NOMO-1 (cell line): ENCODE results near the gene TULP3.

Experiments used
- DNase-seq, 2 experiments: peaks; one replicate each; lab custom pipeline; 2025; ENCODE audit not compliant: unreplicated experiment in 2 of 2; lab: John Stamatoyannopoulos, UW

Gene TULP3

DNA sequence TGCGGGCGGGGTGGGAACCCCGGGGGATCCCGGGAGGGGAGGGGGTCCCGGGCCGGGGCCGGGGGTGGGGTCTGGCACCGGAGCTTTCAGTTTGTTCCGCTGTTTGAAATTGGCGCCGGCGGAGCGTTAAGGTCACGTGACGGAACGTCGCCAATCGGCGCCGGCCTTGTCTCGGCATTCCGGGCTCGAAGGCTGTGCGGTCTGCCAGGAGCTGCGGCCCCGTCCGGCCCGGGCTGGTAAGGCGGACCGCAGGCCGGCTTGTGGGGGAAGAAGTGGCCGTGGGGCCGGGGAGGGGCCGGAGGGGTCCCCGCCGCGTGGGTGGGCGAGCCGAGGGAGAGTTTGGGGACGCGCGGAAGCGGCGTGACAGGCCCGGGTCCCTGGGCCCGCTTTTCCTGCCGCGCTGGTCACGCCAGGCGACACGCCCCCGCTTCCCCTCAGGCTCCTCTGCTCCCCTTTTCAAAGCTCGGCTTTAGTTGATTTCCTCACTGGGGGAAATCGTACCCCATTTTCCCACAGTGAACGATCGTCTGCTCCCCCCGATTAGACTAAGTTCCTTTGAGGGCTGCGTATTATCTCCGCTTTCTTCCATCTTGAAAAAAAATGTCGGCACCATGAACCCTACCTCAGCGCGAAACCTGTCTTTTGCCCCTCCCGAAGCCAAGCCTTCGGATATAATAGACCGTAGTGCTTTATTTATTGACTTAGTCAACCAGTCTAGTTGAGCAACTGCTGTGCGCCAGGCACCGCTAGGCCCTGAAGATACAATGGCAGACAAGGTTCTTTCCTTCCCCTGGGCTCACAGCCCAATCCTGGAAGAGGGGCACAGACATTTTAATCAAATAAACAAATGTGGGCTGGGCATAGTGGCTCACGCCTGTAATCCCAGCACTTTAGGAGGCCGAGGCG lies 13.4 kb upstream of the TULP3 start, which contains the start of the genes FOXM1 and RHNO1:
Gene FOXM1 (minus strand): TSS at position 128 of the 906 bp plus-strand sequence. CDS start 2,696 bp downstream, outside the sequence.
Gene RHNO1 (plus strand): TSS at position 177 of the 906 bp plus-strand sequence. CDS start 8,144 bp downstream, outside the sequence.
- peak; percentile 80 to 84 for DNase-seq

DNA sequence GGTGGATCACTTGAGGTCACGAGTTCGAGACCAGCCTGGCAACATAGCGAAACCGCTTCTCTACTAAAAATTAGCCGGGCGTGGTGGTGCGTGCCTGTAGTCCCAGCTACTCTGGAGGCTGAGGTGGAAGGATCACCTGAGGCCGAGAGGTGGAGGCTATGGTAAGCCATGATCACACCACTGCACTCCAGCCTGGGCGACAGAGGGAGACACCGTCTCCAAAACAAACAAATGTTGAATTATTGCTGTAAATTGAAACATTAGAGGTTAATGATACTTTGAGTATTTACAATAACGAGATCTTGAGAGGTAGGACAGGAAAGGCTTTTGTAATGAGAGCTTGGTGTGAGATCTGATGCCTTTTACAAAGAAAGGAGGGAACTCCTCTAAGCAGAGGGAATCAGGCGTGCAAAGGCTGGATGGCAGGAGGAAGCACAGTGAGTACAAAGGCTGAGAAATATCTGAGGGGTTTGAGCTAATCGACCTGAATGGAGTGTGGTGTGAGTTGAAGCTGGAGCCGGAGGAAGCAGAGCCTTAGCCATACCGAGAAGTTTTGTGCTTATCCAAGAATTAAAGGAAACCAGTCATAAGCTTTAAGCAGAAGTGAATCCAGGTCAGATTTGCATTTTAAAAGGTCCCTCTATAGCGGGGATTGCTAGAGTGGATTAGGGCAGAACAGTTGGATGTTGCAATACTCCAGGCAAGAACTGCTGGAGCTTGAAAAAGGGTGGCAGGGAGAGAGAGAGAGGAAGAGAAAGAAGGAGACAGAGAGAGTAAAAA lies 12.5 kb upstream of the TULP3 start:
- peak; percentile 90 to 93 for DNase-seq

DNA sequence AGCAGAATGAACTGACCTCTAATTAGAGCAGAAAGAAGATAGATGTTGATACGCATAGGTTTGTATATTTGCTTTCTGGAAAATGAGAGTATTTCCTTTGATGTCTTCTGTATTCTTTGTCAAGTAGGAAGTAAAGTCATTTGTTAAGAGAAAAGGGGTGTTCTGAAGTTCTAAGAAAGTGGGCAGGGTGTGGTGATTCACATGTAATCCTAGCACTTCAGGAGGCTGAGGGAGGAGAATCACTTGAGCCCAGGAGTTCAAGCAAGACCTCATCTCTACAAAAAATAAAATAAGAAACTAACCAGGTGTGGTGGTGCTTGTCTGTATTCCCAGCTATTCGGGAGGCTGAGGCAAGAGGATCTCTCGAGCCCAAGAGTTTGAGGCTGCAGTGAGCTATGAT lies 10.8 kb upstream of the TULP3 start:
- DNase-seq: no peak

DNA sequence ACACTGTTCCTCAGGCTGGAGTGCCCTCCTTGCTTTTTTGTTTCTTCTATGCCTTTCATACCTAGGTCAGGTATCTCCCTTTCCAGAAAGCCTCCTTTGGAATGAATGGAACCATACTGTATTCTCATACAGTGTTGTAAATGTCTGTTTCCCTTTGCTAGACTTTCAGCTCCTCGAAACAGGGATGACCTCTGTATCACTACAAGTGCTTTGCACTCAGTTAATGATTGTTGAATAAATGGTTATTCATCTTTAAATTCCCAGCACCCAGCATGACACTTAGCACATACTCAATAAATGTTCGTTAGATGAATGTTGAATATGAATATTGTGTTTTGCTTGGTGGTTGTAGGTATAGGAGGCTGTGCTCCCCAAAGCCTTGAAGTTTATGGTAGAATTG lies 5.9 kb upstream of the TULP3 start:
- DNase-seq: no peak

DNA sequence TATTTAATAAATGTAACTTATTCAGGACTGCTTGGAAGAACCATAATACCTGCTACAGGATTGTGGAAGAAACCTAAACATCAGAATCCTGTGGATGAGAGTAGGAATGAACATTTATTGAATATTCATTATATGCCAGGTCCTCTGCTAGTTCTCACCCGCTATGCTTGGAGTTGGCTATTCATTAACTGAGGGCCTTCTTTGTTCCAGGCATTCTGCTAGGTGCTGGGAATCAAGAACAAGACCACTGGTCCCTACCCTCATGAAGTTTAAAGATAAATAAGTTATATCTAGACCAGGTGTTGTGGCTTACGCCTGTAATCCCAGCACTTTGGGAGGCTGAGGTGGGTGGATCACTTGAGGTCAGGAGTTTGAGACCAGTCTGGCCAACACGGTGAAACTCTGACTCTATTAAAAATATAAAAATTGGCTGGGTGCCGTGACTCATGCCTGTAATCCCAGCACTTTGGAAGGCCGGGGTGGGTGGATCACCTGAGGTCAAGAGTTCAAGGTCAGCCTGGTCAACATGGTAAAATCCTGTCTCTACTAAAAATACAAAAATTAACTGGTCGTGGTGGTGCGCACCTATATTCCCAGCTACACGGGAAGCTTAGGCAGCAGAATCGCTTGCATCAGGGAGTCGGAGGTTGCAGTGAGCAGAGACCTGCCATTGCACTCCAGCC lies 3.8 kb upstream of the TULP3 start:
- no peak for DNase-seq

DNA sequence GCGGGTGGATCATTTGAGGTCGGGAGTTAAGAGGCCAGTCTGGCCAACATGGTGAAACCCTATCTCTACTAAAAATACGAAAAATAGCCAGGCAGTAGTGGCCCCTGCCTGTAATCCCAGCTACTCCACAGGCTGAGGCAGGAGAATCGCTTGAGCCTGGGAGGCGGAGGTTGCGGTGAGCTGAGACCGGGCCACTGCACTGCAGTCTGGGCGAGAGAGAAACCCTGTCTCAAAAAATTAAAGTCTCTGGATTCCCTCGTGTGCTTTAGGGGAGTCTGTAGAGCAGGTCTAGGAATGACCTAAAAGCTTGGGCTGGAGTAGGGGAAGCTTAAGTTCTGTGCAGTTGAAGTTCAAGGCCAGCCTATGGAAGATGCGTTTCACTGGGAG lies 697 bp upstream of the TULP3 start:
- DNase-seq: no peak

DNA sequence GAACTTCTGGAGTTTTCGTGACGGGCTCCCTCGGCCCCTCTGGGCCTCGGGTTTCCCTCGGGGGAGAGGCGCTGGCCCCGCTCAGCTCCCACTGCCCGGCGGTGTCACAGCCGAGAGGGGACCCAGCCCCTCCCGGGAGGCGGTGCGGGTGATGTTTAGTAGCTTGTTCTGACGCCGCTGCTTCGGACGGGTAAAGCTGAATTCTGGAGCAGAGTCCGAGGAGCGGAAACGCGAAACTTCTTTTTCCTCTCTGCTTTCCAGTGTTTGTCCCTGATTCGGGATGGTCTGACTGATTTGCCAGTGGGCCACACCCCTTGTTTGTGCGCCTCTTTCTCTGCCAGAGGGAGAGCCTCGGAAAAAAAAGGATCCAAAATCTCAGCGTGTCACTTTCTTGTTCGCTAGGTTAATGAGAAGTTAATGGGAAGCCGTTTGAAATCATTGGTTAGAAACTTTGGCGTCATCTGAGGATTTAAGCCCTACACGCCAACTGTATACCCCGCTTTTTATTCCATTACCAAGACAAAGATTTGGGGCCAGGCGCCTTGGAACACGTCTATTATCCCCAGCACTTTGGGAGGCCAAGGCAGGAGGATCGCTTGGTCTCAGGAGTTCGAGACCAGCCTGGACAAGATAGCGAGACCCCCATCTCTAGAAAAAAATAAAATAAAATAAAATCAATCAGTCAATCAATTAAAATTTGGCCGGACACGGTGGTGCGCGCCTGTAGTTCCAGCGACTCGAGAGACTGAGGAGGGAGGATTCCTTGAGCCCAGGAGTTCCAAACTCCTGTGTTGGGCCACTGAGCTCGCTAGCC lies 756 bp downstream of the TULP3 start:
- no peak for DNase-seq

DNA sequence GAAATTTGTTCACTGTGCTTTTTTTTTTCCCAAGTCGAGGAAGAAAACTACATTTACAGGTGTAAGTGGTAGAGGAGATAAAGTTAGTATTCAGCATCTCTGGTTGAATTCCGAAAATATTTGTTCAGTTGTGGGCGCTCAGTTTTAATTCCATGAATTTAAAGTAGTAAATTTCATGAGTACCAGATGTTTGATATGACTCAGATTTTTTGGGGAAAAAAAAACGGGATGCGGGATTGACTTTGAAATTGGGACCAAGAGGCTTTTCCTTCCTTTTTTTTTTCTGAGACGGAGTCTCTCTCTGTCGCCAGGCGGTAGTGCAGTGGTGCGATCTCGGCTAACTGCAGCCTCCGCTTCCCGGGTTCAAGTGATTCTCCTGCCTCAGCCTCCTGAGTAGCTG lies 1.6 kb downstream of the TULP3 start:
- no peak for DNase-seq

DNA sequence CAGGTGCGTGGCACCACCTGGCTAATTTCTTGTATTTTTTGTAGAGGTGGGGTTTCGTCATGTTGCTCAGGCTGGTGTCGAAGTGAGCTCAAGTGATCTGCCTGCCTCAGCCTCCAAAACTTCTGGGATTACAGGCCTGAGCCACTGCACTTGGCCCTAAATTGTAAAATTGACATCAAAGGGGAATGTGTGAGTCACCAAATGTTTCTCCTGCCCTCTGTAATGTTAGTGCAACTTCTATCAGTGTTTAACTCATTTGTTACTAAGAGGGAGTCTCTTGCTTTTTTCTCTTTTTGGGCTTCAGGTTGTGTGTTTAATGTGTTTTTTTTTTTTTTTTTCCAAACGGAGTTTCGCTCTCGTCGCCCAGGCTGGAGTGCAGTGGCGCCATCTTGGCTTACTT lies 2.3 kb downstream of the TULP3 start:
- DNase-seq: no peak

DNA sequence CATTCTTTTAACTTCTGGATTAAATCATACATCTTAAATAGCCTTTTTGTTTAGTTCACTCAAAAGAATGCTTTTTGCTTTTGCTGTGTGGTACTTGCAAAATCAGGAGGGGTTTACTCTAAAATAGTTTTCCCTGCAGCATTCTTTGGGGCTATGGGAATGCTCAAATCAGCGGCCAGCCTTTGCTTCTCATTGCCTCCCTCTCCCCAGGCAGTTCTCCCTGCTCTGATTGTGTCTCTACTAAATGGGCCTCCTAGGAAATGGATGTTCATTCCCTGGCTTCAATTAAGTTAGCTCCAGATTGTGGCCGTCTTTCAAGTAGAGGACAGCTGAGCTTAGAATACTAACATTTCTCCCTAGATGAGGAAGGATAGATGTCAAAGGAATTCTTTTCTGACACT lies 4.4 kb downstream of the TULP3 start:
- DNase-seq: no peak

DNA sequence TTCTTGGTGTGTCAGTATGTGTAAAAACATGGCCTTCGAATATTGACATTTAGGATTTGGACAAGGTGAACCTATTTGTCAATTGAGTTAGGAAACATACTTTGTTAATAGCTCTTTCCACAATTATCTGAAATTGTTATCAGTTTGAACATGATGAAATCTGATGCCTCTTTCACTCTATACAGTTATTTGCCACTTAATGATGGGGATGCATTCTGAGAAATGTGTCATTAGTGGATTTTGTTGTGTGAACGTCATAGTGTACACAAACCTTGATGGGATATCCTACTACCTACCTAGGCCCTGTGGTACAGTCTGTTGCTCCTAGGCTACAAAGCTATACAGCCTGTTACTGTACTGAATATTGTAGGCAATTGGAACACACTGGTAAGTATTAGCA lies 4.8 kb downstream of the TULP3 start:
- DNase-seq: no peak

DNA sequence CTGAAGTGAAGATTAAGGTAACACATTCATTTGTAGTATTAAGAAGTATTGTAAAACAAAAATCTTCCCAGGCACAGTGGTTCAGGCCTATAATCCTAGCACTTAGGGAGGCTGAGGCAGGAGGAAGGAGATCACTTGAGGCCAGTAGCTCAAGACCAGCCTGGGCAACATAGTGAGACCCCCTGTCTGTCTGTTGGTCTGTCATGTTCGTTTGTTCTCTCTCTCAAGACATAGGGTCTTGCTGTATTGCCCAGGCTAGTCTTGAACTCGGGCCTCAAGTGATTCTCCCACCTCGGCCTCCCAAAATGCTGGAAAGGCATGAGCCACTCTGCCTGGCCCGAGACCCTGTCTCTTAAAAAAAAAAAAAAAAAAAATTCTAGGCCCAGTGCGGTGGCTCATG lies 6.7 kb downstream of the TULP3 start:
- DNase-seq: no peak

DNA sequence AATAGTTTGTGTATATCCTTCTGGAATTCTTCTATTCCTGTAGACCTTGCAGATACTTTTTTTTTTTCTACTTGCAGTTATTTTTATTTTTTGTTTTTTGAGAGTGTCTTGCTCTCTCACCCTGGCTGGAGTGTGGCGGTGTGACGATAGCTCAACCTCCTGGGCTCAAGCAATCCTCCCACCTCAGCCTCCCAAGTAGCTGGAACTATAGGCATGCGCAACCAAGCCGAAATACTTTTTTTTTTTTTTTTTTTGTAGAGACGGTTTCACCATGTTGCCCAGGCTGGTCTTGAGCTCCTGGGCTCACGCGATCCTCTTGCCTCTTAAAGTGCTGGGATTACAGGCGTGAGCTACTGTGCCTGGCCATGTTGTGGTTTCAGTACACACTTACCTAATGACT lies 10.0 kb downstream of the TULP3 start:
- DNase-seq: no peak

DNA sequence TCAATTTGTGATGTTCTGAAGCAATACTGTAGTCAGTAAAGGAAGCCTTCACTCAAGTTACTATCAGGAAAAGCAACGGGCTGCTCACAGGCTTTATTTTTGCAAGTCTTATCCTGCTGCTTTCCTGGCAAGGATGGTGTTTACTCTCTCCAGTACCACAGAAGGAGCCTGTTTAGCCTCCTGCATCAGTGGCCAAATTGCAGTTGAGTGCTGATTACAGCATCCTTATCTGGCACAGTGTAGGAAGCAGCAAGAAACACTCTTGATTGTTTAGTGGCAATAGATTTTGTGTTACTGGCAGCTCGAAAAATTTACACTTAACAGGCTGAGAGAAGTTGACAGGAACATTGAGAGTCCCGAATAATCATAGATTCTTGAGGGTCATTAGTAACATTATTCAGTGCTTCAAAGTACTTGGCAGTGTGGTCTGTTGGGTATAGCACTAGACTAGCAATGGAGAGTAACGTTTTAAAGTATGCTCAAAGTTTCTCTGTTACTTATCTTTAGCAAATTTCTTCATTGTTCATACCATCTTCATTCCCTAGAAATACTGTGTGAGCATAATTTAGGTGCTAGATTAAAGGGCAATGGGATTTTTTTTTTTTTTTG lies 11.7 kb downstream of the TULP3 start:
- no peak for DNase-seq

DNA sequence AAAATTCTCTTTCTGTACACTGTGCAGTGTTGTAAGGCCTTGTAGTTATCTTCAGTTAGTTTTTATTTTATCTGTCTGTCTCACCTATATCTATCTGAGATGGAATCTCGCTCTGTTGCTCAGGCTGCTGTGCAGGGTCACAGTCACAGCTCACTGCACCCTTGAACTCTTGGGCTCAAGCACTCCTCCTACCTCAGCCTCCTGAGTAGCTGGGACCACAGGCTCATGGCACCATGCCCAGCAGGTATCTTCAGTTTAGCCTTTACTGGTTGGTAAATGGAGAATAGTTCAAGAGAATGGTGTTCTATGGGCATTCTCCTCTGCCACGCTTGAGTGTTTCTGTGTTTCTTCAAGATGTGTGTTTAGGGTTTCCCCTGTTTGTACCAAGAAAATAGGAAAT lies 13.6 kb downstream of the TULP3 start:
- DNase-seq: no peak

DNA sequence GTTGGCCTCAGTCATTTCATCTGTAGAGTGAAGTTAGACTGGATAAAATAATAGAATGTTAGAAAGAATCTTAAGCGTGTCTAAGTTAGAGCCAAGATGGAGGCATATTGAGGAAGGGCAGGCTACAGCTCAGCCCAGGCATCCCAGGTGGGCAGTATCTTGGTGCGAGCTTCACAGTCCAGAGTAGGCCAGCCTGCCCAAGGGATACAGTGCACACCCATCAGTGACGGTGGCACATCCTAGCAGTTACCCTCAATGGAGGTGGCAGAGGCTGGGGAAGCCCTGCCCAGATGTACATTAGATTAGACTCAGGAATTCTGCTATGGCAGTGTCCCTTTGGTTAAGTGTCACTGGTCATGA lies 21.5 kb downstream of the TULP3 start:
- DNase-seq: no peak

DNA sequence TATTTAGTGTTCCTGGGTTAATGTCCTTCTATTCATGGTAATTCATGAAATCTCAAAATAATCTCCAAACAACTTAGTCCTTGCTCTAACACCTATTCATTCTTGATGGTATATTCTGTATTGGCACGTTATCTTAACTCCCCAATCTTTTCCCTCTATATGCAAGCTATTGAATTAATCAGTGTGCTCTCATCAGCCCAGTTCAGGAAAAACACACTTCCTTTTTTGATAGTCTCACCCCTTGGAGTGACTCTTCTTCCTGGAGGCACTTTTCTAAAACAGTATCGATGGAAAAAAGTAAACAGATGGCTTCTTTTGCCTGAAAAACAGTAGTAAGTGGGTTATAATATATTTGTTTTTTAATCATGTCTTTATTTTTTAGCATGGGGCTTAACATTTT lies 28.6 kb downstream of the TULP3 start:
- no peak for DNase-seq

DNA sequence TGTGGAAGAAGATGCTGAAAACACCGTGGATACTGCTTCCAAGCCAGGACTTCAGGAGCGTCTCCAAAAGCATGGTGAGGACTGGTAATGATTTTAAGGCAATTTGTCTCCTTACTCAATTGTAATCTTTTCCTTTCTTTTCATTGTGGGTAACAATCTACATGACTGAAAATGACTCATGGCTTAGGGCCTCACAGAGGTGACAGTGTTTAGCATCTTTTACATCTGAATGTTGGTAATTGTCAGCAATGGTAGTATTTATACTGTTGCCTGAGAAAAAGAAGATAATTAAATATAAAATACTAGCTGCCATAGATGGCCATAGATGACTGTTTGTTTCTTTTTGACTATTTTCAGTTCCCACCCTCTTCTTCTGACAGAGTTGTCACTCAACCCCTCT lies 31.6 kb downstream of the TULP3 start:
- DNase-seq: no peak

DNA sequence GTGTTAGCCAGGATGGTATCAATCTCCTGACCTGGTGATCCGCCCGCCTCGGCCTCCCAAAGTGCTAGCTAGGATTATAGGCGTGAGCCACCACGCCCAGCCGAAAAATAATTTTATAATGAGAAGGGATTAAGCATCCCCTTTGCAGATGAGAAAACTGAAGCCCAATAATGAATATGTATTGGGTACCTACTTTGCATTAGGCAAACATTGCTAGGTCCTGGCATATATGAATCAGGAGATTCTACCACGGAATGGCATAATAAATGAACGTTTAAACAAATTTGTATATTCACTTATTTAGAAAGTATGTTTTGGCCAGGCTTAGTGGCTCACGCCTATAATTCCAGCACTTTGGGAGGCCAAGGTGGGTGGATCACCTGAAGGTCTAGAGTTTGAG lies 32.4 kb downstream of the TULP3 start:
- no peak for DNase-seq

DNA sequence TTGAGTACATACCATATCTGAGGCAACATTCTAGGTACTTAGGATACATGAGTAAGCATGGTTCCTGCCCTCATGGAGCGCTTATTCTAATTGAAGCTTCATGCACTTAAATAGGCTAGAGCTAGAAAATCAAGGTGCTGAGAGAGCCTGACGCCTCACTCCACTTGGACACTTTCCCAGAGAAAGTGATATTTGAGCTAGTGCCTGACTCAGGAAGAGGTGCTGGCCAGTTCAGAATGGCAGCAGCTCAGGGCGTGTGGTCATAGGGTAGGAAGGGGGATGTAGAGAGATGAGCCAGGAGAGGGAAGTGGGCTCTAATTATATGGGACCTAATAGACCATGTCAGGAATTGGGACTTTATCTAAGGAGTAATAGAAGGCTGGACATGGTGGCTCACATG lies 33.3 kb downstream of the TULP3 start:
- no peak for DNase-seq
